Activated CD8-positive, alpha-beta T cell treated with anti-CD3 and anti-CD28 coated beads for 36 hours (primary cell): ENCODE measurements around the gene NOPCHAP1. TPM values are rescaled to one million over a fixed set of nuclear protein-coding genes. Genes with fewer than 3 reads are reported as not detected.

Experiments
- ATAC-seq: fragments of 200-7000 bp; cut with Tn5 transposase; one replicate; pipeline ENCODE4 v1.10.0; 2021; ENCODE audit warnings: mild to moderate bottlenecking, moderate library complexity
- CTCF ChIA-PET: fragments of 350-600 bp; sonication (Branson Sonifier 250); formaldehyde crosslinking; loops from one replicate; lab custom pipeline; 2021; ENCODE audit warnings: antibody characterized with exemption; lab: Charles Lee
- POLR2A ChIA-PET: fragments of 350-600 bp; sonication (Branson Sonifier 250); formaldehyde crosslinking; loops from one replicate; lab custom pipeline; 2021; ENCODE audit warnings: antibody characterized with exemption; lab: Charles Lee
- DNase-seq: peaks from one replicate; pipeline ENCODE4 v3.0.0-alpha.2; 2020
- H3K27ac Mint-ChIP-seq: one replicate; pipeline ENCODE4 v1.8.0; 2021; ENCODE audit warnings: mild to moderate bottlenecking, mixed read lengths
- H3K27me3 Mint-ChIP-seq: one replicate; pipeline ENCODE4 v1.8.0; 2021; ENCODE audit warnings: mixed read lengths
- H3K36me3 Mint-ChIP-seq: one replicate; pipeline ENCODE4 v1.8.0; 2021; ENCODE audit warnings: low read depth, mixed read lengths
- H3K4me1 Mint-ChIP-seq: one replicate; pipeline ENCODE4 v1.8.0; 2021; ENCODE audit warnings: low read depth, mixed read lengths
- H3K4me3 Mint-ChIP-seq: one replicate; pipeline ENCODE4 v1.8.0; 2021; ENCODE audit warnings: mild to moderate bottlenecking, moderate library complexity, mixed read lengths
- H3K9me3 Mint-ChIP-seq: one replicate; pipeline ENCODE4 v1.8.0; 2021; ENCODE audit warnings: mixed read lengths
- CTCF ChIP-seq: fragments of 200-600 bp; IDR thresholded peaks from one replicate; pipeline ENCODE4 v1.8.0; 2022; ENCODE audit warnings: antibody characterized with exemption, mild to moderate bottlenecking
- intact Hi-C: fragments of 100-400 bp; cut with micrococcal nuclease; formaldehyde crosslinking; loops from one replicate; pipeline ENCODE4 v1.10.0; 2022
- total RNA-seq, 2 experiments: library from RNA; stranded (reverse); gene quantifications; one replicate each; pipeline ENCODE4 v1.2.3, GENCODE V29; 2021

The NOPCHAP1 gene
- total RNA-seq, 2 experiments from 2014 or later: 39.4 to 42.0 TPM

- no peak for DNase-seq
- TF ChIP-seq CTCF: no peak
- ChIA-PET CTCF (interaction anchor here (1.0 kb wide), 1 partner anchor 38 kb away, joined by 3 read pairs; no protein-coding TSS in a partner anchor), POLR2A (no interaction called here)
- H3K27ac Mint-ChIP-seq: no peak overlapping the region
- peaks cover 8% of the 10 kb centered on the region for H3K9me3 Mint-ChIP-seq
- H3K27me3 Mint-ChIP-seq: no peaks in the 10 kb centered on the region
- intact Hi-C loops: no loop called here
- no peak for ATAC-seq
- no peak overlapping the region for H3K4me3 Mint-ChIP-seq
- H3K36me3 Mint-ChIP-seq: peaks cover 53% of the 10 kb centered on the region
- H3K4me1 Mint-ChIP-seq: no peaks in the 10 kb centered on the region
Measured at GRCh38 chr12:105015543-105015942, 29.4 kb downstream of the NOPCHAP1 start.

GRCh38 chr12:105018012-105018411 is 31.9 kb downstream of the NOPCHAP1 start:
- no peak for DNase-seq
- H3K27me3 Mint-ChIP-seq: no peaks in the 10 kb centered on the region
- no peak for TF ChIP-seq CTCF
- ATAC-seq: no peak
- H3K27ac Mint-ChIP-seq: no peak overlapping the region
- ChIA-PET POLR2A (no interaction called here), CTCF (no interaction called here)
- intact Hi-C loops: no loop called here
- H3K36me3 Mint-ChIP-seq: peaks cover 28% of the 10 kb centered on the region
- H3K4me3 Mint-ChIP-seq: no peak overlapping the region
- no peaks in the 10 kb centered on the region for H3K4me1 Mint-ChIP-seq
- H3K9me3 Mint-ChIP-seq: no peaks in the 10 kb centered on the region

- Mint-ChIP-seq H3K4me1 (no peaks in the 10 kb centered on the region), H3K27ac (no peak overlapping the region), H3K27me3 (no peaks in the 10 kb centered on the region), H3K9me3 (no peaks in the 10 kb centered on the region), H3K36me3 (peaks cover 21% of the 10 kb centered on the region), H3K4me3 (no peak overlapping the region)
- intact Hi-C loops: no loop called here
- DNase-seq: no peak
- ChIA-PET CTCF (interaction anchor here (1.3 kb wide), 1 partner anchor 34 kb away, joined by 4 read pairs; no protein-coding TSS in a partner anchor), POLR2A (no interaction called here)
- no peak for ATAC-seq
- TF ChIP-seq CTCF: no peak
Measured at GRCh38 chr12:105018776-105019175, 32.7 kb downstream of the NOPCHAP1 start.

- H3K9me3 Mint-ChIP-seq: no peaks in the 10 kb centered on the region
- peaks cover 12% of the 10 kb centered on the region for H3K36me3 Mint-ChIP-seq
- no peak for ATAC-seq
- DNase-seq: no peak
- POLR2A ChIA-PET: no interaction called here
- H3K27me3 Mint-ChIP-seq: no peaks in the 10 kb centered on the region
- no peak overlapping the region for H3K4me3 Mint-ChIP-seq
- CTCF ChIA-PET: no interaction called here
- intact Hi-C loops: no loop called here
- no peaks in the 10 kb centered on the region for H3K4me1 Mint-ChIP-seq
- no peak overlapping the region for H3K27ac Mint-ChIP-seq
- no peak for TF ChIP-seq CTCF
Measured at GRCh38 chr12:105020241-105020962, 34.3 kb downstream of the NOPCHAP1 start.

- POLR2A ChIA-PET: no interaction called here
Measured at GRCh38 chr12:105024928-105025327, 38.8 kb downstream of the NOPCHAP1 start.

More at GRCh38 chr12:105024928-105025327, 38.8 kb downstream of the NOPCHAP1 start:
- Mint-ChIP-seq H3K27me3 (no peaks in the 10 kb centered on the region), H3K4me3 (no peak overlapping the region), H3K4me1 (no peaks in the 10 kb centered on the region), H3K9me3 (no peaks in the 10 kb centered on the region), H3K27ac (no peak overlapping the region), H3K36me3 (peaks cover 7% of the 10 kb centered on the region)
- intact Hi-C loops: no loop called here
- DNase-seq (no peak), ATAC-seq (no peak)
- CTCF ChIA-PET: interaction anchor here (1.0 to 1.3 kb wide), 3 partner anchors 12 to 15 kb away, joined by 3 to 4 read pairs (median 3); no protein-coding TSS in a partner anchor
- TF ChIP-seq CTCF: no peak
